ENCODE results near the gene ATP6V0A1.
"Not testable (repeated sequence)": the region's sequence is repeated elsewhere in the genome, so short reads cannot be mapped to it uniquely, and the experiment has no call there.

Gene ATP6V0A1

GRCh38 chr17:42537826-42538451 is 79.3 kb downstream of the ATP6V0A1 start:
- no peak for DNase-seq (ENCODE audit: low read depth in 1 of 2, low spot score in 1 of 2)

- DNase-seq (ENCODE audit: low read depth in 1 of 2, low spot score in 1 of 2) = no peak
Observed at GRCh38 chr17:42538482-42538881, 79.8 kb downstream of the ATP6V0A1 start.

- not testable (repeated sequence) for DNase-seq (ENCODE audit: low read depth in 1 of 2, low spot score in 1 of 2)
Observed at GRCh38 chr17:42540558-42540957, 81.9 kb downstream of the ATP6V0A1 start.

GRCh38 chr17:42541041-42541833 is 82.6 kb downstream of the ATP6V0A1 start:
- no peak for DNase-seq (ENCODE audit: low read depth in 1 of 2, low spot score in 1 of 2)

GRCh38 chr17:42543190-42544079 is 84.8 kb downstream of the ATP6V0A1 start:
- no peak for DNase-seq (ENCODE audit: low read depth in 1 of 2, low spot score in 1 of 2)

- DNase-seq (ENCODE audit: low read depth in 1 of 2, low spot score in 1 of 2) = no peak
Observed at GRCh38 chr17:42544874-42545283, 86.2 kb downstream of the ATP6V0A1 start.

- not testable (repeated sequence) for DNase-seq (ENCODE audit: low read depth in 1 of 2, low spot score in 1 of 2)
Observed at GRCh38 chr17:42545755-42546505, 87.3 kb downstream of the ATP6V0A1 start.

- no peak for DNase-seq (ENCODE audit: low read depth in 1 of 2, low spot score in 1 of 2)
Observed at GRCh38 chr17:42547001-42547461, 88.4 kb downstream of the ATP6V0A1 start.

- DNase-seq (ENCODE audit: low read depth in 1 of 2, low spot score in 1 of 2) = no peak
Observed at GRCh38 chr17:42547698-42548069, 89.0 kb downstream of the ATP6V0A1 start.

- DNase-seq (ENCODE audit: low read depth in 1 of 2, low spot score in 1 of 2) = peak in 1 of 2 donors; percentile 64
Observed at GRCh38 chr17:42548070-42548837, 89.6 kb downstream of the ATP6V0A1 start.

- no peak for DNase-seq (ENCODE audit: low read depth in 1 of 2, low spot score in 1 of 2)
Observed at GRCh38 chr17:42548993-42549755, 90.5 kb downstream of the ATP6V0A1 start.

- DNase-seq (ENCODE audit: low read depth in 1 of 2, low spot score in 1 of 2) = not testable (repeated sequence)
Observed at GRCh38 chr17:42552736-42553135, 94.1 kb downstream of the ATP6V0A1 start, which contains the start of gene HSD17B1. TSS of gene HSD17B1 (plus strand) at chr17:42552923. CDS start at chr17:42552934, 11 bp downstream.

GRCh38 chr17:42553161-42553818 is 94.6 kb downstream of the ATP6V0A1 start:
- DNase-seq (ENCODE audit: low read depth in 1 of 2, low spot score in 1 of 2) = no peak

GRCh38 chr17:42553866-42554249 is 95.2 kb downstream of the ATP6V0A1 start:
- no peak for DNase-seq (ENCODE audit: low read depth in 1 of 2, low spot score in 1 of 2)

GRCh38 chr17:42554250-42555121 is 95.8 kb downstream of the ATP6V0A1 start:
- DNase-seq (ENCODE audit: low read depth in 1 of 2, low spot score in 1 of 2) = no peak

- DNase-seq (ENCODE audit: low read depth in 1 of 2, low spot score in 1 of 2) = no peak
Observed at GRCh38 chr17:42555122-42555622, 96.5 kb downstream of the ATP6V0A1 start.

GRCh38 chr17:42555961-42556617 is 97.4 kb downstream of the ATP6V0A1 start:
- DNase-seq (ENCODE audit: low read depth in 1 of 2, low spot score in 1 of 2) = not testable (repeated sequence)

All from activated CD4-positive, alpha-beta T cell treated with anti-CD3 and anti-CD28 coated beads, Interleukin-2, amount 50 U/mL, for 24 hours (primary cell).